HuH-7 (cell line): ENCODE results near the gene ZNF20.
A peak's percentile ranks its signal among the peaks of the same experiment; 100 is the strongest.

Experiments
- DNase-seq: peaks from one replicate; pipeline ENCODE4 v3.0.0; 2011; ENCODE audit warnings: low spot score

Gene ZNF20

DNA sequence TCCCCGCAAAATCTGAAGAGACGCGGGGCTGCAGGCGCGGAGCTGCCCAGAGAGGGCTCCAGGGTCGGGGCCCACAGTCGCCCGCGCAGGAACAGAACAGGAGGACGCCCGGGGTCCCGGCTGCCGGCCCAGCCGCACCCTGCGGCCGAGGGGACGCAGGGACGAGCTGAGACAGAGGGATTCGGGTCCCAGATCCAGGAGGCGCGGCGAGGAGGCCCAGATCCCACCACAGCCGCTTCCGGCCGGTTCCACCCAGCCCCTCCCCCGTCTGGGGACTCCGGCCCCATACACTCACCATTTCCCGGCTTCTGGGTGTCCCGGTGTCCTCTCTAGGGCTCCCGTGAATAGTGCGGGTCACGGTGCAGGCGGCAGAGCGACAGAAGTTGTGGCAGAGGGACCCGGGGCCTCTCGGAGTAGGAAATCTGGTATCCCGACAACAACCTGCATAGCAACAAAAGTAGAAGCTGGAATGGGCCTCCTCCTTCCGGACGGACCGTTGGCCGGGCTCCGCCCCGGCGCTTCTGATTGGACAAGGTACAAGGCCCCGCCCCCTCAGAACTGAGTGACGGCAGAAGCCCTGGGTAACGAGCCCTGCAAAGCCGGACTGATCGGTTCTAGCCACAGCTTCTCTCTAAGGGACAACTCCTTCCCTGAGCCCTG lies at the start of gene ZNF20:
TSS of gene ZNF20 (minus strand) at position 466 of the 660 bp plus-strand sequence. CDS start at position 298, 168 bp downstream.
- peak; percentile 88 for DNase-seq

DNA sequence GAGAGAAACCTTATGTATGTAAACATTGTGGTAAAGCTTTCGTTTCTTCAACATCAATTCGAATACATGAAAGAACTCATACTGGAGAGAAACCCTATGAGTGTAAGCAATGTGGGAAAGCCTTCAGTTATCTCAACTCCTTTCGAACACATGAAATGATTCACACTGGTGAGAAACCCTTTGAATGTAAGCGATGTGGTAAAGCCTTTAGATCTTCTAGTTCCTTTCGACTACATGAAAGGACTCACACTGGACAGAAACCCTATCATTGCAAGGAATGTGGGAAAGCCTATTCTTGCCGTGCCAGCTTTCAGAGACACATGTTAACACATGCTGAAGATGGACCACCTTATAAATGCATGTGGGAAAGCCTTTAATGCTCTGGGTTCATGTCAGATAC lies 47.5 kb upstream of the ZNF20 start:
- DNase-seq = no peak

DNA sequence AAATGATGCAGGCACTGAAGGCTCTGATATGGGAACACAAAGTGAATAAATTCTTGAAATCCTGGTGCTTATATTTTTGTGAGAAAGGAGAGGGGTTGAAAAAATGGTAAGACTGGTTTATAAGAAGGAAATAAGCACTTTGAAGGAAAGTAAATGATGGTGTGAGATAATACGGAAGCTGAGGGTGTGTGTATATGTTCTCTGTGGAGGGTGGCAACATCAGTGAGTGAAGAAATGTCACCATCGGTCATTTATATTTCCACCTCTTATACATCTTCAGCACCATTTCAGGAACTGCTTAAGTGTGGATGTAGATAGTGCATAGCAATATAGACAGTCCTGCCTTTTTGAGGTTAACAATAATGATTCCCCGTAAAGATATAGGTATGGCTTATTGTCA lies 40.2 kb upstream of the ZNF20 start:
- DNase-seq = no peak

DNA sequence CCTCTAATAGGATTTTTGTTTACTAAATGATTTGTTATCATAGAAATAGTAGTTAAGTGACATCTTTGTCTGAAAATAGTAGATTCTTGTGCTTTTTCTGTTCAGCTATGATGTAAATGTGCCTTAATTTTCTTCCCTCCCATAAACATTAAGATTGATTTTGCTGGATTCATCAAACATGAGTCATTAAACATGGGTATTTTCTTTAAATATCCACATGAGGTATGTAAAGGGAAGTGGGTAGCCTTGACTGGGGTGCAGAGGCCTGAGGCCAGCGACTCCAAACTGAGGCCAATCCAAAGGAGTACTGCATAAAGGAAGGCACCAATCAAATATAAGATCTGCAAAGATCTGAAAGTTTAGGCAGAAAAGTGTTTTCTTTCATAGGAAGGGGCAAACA lies 26.5 kb upstream of the ZNF20 start:
- no peak for DNase-seq

DNA sequence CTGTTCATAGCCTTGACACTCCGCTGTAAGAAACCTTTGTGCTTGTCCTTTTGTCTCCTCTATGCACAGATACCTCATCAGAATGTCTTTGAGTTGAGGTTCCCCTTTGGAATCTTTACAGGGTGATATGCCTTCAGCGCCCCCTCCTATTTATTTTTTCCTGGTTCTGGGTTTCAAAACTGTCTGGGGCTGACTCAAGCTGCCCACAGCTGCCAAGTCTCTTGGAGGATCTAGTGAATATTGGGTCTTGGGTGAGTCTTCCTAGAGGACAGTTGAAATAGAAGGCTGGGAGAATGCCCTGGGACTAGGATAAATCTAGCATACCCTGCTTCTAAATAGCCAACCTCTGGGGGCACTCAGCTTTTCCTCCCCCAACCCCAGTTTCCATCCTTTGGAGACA lies 23.7 kb upstream of the ZNF20 start:
- no peak for DNase-seq

DNA sequence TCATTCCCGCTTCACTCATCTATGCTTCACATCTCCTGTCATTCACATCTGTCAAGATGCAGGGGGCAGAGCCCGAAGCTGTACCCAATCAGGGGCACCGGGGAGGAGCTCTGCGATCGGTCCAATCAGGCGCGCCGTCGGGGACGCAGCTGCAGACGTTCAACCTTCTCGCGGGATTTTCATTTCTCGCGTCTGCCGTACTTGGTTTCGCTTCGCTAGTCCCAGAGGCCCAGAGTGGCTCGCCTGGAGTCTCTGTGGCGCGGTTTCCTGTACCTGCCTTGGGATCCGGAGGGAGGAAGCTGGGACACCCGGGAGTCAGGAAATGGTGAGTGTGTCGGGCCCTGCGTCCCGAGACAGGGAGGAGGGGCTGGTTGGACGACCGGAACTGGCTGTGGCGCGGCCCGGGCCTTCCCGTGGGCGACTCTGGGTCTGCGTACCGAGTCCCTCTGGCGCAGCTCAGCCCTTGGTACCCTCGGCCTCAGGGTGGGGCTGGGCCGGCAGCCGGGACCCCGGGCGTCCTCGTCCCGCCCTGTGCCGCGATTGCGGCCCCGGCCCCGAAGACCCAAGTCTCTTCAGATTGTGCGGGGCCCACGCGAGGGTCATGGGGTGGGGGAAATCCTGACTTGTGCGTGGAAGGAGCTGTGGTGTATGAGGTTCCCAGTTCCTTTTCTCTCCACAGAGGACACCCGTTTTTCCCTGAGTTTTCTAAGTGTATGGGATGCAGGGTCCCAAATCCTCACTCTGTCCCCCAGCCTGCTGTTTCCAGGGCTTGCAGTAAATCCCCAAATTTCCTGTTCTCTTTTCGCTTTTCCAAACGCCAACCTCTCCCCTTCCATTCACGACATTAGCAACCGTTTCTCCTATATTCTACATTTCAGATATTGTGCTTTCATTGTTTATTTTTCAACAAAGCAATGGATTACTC lies 23.0 kb upstream of the ZNF20 start, which contains the start of gene ZNF136:
TSS of gene ZNF136 (plus strand) at position 215 of the 925 bp plus-strand sequence. CDS start at position 323, 108 bp downstream.
- DNase-seq = peak; percentile 98

DNA sequence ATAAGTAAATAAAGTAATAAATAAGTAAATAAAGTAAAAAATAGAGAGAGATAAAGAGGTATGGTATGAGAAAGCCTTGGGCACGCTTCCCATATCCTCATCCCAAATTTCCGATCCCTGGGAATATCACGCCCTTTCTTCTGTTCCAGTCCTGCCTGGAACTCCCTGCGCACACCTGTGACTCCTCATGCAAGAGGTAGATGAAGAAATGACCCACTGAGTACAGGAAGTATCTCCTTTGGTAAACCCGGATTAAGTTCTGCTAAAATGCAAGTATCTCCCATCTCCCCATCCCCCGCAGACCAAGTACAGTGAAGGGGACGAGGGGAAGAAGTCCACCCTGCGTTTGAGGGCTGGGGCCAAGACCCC lies 22.3 kb upstream of the ZNF20 start:
- no peak for DNase-seq

DNA sequence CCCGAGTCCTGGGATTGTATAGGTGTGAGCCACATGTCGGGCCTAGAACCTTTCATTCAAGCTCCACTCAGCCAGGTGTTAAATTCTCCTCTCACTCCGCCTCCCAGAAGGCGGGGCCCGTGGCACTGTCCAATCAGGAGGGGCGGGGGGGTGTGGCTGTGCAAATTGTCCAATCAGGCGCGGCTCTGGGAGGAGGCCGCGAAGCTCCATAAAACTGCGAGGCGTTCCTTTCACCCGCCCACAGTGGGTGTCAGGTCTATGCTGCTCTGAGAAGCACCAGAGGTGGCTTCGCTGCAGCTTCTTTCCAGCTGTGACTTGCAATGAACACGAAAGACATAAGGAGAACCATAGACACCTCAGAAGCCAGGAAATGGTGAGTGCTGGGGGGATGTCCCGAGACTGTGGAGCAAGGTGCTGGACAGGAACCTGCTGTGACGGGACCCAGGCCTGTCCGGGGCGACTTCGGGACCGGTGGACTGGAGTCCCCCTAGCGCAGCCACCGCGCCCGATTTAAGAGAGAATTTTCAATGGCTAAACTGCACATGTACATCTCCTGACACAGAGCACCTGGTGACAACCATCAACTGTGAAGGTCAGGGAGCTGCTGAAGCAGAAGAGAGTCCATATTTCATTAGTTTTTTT lies 19.7 kb upstream of the ZNF20 start:
- no peak for DNase-seq

DNA sequence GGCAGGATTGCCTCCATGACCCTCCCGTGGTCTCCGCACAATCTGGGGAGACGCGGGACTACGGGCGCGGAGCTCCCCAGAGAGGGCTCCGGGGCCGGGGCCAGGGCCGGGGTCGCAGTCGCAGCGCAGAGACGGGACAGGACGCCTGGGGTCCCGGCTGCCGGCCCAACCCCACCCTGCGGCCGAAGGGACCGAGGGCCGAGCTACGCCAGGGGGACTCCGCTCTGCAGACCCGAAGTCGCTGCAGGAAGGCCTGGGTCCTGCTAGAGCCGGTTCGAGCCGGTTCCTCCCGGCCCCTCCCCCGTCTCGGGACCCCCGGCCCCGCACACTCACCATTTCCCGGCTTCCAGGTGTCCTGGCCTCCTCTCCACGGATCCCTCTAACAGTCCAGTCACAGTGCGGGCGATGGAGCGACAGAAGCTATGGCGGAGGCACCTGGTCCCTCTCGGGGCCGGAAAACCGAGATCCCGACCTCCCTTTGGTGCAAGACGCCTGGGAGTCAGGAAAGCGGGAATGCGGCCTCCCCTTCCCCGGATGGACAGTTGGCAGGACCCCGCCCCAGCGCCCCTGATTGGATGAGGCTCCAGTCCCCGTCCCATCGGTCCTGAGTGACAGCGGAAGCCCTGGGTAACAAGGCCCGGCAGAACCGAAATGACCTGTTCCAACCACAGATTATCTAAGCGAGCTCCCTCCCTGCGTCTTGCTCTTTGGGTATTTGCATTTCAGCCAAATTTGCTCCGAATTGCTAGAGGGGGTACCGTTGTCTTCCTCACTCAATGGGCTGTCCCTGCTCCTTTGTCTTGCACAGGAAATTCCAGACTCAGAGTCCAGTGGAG lies 16.3 kb upstream of the ZNF20 start, which contains the start of gene ZNF625:
TSS of gene ZNF625 (minus strand) at position 512 of the 836 bp plus-strand sequence. CDS start at position 336, 176 bp downstream.
- no peak for DNase-seq

DNA sequence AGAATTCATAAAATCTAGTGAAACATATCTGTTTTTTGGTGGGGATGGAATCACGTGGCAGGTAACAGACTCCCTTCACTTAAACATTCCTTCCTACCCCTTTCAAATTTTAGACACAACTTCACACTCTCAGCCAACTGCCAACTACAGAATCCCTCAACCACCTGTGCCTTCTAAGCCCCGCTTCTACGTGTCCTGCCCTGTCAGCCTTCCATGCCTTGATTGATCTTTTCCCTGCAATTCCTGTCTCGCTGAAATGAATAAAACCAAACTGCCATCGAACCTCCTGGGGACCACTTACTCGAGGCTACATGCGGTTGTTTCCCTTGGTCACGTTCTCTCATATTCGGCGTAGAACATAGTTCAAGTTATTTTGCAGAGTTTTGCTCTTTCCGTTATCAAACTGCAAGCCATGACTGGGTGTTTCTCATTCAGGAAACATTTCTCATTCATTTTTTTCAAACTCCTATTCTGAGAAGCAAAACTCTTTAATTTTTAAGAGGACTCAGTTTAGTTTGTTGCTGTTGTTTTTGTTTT lies 15.2 kb upstream of the ZNF20 start:
- DNase-seq = no peak

DNA sequence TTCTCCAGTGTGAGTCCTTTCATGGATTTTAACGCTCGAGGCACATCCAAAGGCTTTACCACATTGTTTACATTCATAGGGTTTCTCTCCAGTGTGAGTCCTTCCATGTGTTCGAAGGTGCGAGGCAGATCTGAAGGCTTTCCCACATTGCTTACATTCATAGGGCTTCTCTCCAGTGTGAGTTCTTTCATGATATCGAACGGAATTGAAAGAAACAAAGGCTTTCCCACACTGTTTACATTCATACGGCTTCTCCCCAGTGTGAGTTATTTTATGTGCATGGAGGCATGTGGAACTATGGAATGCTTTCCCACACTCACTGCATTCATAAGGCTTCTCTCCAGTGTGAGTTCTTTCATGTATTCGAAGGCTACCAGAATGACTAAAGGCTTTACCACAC lies 5.2 kb upstream of the ZNF20 start:
- DNase-seq = no peak

DNA sequence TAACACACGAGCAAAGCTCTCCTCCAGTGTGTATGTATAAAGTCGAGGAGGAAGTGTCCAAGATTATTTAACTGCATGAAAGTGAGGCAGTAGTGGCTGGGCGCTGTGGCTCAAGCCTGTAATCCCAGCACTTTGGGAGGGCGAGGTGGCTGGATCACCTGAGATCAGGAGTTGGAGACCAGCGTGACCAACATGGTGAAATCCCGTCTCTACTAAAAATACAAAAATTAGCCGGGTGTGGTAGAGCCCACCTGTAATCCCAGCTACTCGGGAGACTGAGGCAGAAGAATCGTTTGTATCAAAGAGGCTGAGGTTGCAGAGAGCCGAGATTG lies 1.2 kb upstream of the ZNF20 start:
- no peak for DNase-seq

DNA sequence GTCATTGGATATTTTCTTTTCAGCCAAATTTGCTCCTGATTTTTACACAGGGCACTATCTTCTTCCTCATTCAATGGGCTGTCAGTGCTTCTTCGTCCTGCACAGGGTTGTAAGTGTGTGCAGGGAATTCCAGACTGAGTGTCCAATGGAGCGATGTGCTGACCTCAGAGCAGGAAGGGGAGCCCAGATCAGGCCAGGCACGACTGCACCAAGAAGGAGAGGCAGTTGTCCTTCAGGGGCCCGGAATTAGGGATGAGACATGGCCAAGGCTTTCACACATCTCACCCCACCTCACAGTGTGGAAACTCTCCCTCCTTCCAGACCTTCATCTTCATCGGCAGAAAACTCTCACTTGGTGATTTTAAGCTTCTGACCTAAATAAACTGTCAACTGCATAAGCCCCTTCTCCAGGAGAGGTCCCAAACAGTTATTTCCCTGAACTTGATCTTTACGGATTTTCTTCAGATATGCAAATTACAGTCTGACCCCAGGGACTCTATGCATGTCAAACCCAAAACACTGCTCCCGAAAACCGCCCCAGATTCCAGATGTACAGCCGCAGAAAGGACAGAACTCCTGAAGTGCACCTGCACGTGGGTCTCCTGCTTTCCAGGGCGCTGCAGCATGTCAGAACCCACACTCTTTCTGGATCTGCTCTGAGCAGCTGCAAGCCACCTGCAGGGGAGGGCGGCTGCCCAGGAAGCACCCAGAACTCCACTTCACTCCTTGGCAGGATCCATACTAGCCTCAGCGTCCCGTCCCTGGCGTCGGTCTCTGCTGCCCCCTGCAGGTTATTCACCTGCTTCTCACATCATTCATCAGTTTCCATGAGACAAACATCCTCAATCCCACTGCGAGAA lies 625 bp upstream of the ZNF20 start:
- DNase-seq = peak; percentile 66

DNA sequence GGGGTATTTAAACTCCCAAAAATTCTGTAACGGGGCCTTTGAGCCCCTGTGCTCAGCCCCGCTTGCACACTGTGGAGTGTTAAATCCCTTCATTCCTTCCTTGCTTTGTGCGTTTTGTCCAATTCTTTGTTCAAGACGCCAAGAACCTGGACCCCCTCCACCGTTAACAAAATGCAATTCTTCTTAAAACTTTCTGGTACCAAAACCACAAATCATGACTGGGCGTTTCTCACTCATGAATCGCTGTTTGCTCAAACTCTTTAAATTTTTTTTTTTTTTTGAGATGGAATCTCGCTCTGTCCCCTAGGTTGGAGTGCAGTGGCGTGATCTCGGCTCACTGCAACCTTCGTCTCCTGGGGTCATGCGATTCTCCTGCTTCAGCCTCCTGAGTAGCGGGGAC lies 881 bp downstream of the ZNF20 start:
- no peak for DNase-seq

DNA sequence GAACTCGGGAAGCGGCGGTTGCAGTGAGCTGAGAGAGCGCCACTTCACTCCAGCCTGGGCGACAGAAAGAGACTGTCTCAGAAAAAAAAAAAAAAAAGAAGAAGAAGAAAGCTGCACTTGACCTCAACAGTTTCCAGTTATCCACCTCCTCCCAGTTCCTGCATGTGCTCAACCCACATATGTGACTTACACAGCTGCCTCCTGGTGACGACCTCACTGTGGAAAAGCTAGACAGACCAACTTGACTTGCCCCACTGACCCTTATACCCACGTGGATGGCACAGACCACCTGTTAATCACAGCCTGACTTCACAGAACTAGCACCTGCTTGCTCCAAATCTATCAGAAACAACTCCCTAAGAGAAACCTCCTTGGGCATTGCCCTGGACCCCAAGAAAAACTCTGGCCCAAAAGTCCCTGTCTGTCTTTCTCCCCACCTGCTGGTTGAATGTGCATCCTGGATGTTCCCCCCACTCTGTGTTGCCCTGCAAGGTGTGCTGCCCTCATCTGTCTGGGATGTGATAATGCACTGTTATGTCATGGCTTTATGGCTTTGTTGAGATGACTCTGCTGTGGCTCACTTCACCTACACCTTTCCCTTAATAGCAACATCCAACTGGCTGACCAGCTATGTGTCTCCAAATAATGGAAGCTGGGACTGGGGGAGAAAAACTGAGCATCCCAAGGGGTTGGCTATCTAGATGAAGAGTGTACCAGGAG lies 2.8 kb downstream of the ZNF20 start:
- no peak for DNase-seq

DNA sequence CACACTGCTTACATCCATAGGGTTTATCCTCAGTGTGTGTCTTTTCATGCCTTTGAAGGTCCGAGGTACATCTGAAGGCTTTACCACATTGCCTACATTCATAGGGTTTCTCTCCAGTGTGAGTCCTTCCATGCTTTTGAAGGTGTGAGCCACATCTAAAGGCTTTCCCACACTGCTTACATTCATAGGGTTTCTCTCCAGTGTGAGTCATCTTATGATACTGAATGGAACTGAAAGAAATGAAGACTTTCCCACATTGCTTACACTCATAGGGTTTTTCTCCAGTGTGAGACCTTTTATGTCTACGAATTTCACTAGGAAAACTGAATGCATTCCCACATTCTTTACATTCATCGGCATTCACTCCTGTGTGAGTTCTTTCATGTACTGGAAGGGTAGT lies 7.1 kb downstream of the ZNF20 start:
- DNase-seq = no peak

DNA sequence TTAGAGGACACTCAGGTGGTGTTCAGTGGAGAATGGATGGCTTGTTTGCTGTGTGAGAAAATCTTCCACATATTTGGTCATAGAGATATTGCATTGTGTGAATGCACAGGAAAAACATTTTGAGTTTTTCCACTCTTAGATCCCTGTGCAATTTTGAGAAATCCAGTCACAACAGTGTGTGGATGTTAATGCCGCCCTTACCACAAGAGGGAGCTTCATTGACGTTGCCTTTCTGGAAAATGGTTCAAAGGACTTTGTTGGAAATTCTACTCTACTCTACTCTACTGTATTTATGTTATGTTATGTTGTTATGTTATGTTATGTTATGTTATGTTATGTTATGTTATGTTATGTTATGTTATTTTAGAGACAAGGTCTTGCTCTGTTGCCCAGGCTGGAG lies 13.4 kb downstream of the ZNF20 start:
- no peak for DNase-seq

DNA sequence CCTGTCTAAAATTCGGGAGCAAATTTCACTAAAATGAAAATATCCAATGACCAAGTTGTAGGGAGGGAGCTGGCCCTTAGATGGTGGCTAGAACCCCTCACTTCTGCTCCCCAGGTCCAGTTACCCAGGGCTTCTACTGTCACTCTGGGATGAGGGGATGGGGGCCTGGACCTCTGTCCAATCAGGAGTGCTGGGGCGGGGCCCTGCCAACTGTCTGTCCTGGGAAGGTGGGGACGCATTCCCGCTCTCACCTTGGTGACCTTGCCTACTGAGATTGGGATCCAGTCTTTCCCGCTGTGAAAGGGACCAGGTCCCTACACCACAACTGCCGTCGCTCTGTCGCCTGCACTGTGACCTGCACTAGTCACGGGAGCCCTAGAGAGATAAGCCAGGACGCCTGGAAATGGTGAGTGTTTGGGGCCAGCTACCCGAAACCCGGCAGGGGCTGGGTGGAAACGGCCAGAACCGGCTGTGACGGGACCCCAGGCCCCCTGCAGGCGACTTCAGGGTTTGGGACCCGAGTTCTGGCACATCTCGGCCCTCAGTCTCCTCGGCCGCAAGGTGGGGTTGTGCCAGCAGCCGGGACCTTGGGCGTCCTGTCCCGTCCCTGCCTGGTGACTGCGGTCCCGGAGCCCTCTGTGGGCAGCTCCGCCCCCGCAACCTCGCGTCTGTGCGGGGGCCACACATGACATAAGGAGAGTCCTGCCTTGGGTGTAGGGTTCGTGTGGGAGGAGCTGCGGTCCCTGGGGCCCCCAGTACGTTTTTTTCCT lies 22.8 kb downstream of the ZNF20 start:
- DNase-seq = no peak

DNA sequence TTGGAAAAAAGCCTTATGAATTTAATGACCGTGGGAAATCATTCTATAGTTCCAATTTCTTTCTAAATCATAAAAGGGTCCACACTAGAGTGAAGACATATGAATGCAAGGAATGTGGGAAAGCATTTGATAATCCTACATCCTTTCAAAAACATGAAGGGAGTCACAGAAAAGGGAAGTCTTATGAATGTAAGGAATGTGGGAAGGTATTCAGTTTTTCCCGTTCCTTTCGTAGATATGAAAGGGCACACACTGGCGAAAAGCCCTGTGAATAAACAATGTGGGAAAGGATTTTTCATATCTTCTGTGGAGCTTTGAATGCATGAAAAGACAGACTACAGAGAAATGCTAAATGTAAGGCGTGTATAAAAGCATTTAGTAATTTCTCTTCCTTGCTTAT lies 27.0 kb downstream of the ZNF20 start:
- no peak for DNase-seq
